DND-41 (cell line): ENCODE data around the gene DENND1A.

ENCODE experiments used
- ATAC-seq: fragments of 200-7000 bp; cut with Tn5 transposase; 3 replicates; pipeline ENCODE4 v1.9.1; 2021; ENCODE audit warnings: low read depth; ENCODE audit not compliant: insufficient read depth
- DNase-seq: peaks from one replicate; pipeline ENCODE4 v3.0.0-alpha.2; 2020
- H2AFZ ChIP-seq: 2 replicates; pipeline ENCODE4 v1.6.0; 2012; ENCODE audit warnings: low read depth, low read length
- H3K27ac ChIP-seq: 2 replicates; pipeline ENCODE4 v1.5.1; 2012; ENCODE audit warnings: low read length, inconsistent platforms
- H3K27me3 ChIP-seq: fragments of 200-600 bp; sonication (generic); 2 replicates; pipeline ENCODE4 v1.6.0; 2012; ENCODE audit warnings: low read length, mild to moderate bottlenecking, inconsistent platforms; ENCODE audit not compliant: insufficient read depth, poor library complexity
- H3K36me3 ChIP-seq: 2 replicates; pipeline ENCODE4 v1.5.1; 2012; ENCODE audit warnings: low read length, inconsistent platforms; ENCODE audit not compliant: insufficient read depth
- H3K4me1 ChIP-seq: 2 replicates; pipeline ENCODE4 v1.5.1; 2012; ENCODE audit warnings: mild to moderate bottlenecking, low read length; ENCODE audit not compliant: insufficient read depth
- H3K4me2 ChIP-seq: 2 replicates; pipeline ENCODE4 v1.6.0; 2012; ENCODE audit warnings: mild to moderate bottlenecking, moderate library complexity, low read length, inconsistent platforms; ENCODE audit not compliant: insufficient read depth
- H3K4me3 ChIP-seq, 2 experiments: fragments of 200-600 bp in 1 of 2; shearing (Covaris generic) in 1 of 2; 2 replicates each; pipeline ENCODE4 v1.5.1; 2012 to 2016; ENCODE audit warnings: inconsistent platforms in 2 of 2, low read length in 2 of 2, mild to moderate bottlenecking in 2 of 2, low read depth in 1 of 2, moderate library complexity in 1 of 2
- H3K79me2 ChIP-seq: 2 replicates; pipeline ENCODE4 v1.6.0; 2012; ENCODE audit warnings: low read length, inconsistent platforms; ENCODE audit not compliant: insufficient read depth
- H3K9ac ChIP-seq: 2 replicates; pipeline ENCODE4 v1.6.0; 2012; ENCODE audit warnings: low read depth, mild to moderate bottlenecking, inconsistent platforms, low read length, moderate library complexity
- H3K9me3 ChIP-seq: 2 replicates; pipeline ENCODE4 v1.5.1; 2012; ENCODE audit warnings: low read length, moderate library complexity, mild to moderate bottlenecking, inconsistent platforms; ENCODE audit not compliant: insufficient read depth, severe bottlenecking
- H4K20me1 ChIP-seq: 2 replicates; pipeline ENCODE4 v1.6.0; 2012; ENCODE audit warnings: low read length; ENCODE audit not compliant: insufficient read depth
- EZH2 ChIP-seq: IDR thresholded peaks from 3 replicates; pipeline ENCODE4 v1.6.1; 2012; ENCODE audit warnings: borderline replicate concordance, low read depth, mild to moderate bottlenecking, moderate library complexity, low read length, inconsistent platforms; ENCODE audit not compliant: severe bottlenecking
- TF ChIP-seq, protein P1 (sequence below): IDR thresholded peaks from 2 replicates; pipeline ENCODE4 v1.5.1; 2012; ENCODE audit warnings: borderline replicate concordance, low read length, moderate library complexity, mild to moderate bottlenecking; ENCODE audit not compliant: poor library complexity, severe bottlenecking; ENCODE audit errors: extremely low read depth

Gene DENND1A

DNA sequence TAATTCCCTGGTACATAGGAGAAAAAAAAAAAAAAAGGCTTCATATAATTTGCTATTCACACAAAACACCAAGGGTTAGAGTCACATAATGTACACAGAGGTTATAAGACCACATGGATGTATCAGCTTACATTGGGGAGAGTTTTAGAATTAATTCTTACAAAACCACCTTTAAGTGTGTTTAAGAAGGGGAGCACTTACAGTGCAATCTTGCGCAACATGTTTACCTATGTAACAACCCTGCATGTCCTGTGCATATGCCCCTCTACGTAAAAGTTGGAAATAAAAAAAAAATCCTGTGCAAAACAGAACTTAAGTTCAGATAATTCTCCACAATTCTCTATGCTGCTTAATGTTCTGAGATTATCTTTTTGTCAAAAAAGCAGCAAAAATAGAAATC is 190.0 kb downstream of the DENND1A start:
- Histone ChIP-seq H3K4me2 (no peak overlapping the region), H3K79me2 (no peaks in the 10 kb centered on the region), H3K27ac (no peak overlapping the region), H3K4me1 (no peaks in the 10 kb centered on the region), H4K20me1 (no peaks in the 10 kb centered on the region), H3K9me3 (no peaks in the 10 kb centered on the region), H3K4me3 (no peak overlapping the region), H3K36me3 (no peaks in the 10 kb centered on the region), H2AFZ (no peak overlapping the region), H3K9ac (no peak overlapping the region), H3K27me3 (no peaks in the 10 kb centered on the region)
- ATAC-seq, result no peak
- DNase-seq, result no peak
- TF ChIP-seq, protein P1, sequence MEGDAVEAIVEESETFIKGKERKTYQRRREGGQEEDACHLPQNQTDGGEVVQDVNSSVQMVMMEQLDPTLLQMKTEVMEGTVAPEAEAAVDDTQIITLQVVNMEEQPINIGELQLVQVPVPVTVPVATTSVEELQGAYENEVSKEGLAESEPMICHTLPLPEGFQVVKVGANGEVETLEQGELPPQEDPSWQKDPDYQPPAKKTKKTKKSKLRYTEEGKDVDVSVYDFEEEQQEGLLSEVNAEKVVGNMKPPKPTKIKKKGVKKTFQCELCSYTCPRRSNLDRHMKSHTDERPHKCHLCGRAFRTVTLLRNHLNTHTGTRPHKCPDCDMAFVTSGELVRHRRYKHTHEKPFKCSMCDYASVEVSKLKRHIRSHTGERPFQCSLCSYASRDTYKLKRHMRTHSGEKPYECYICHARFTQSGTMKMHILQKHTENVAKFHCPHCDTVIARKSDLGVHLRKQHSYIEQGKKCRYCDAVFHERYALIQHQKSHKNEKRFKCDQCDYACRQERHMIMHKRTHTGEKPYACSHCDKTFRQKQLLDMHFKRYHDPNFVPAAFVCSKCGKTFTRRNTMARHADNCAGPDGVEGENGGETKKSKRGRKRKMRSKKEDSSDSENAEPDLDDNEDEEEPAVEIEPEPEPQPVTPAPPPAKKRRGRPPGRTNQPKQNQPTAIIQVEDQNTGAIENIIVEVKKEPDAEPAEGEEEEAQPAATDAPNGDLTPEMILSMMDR, result no peak
- TF ChIP-seq EZH2, result no peak

DNA sequence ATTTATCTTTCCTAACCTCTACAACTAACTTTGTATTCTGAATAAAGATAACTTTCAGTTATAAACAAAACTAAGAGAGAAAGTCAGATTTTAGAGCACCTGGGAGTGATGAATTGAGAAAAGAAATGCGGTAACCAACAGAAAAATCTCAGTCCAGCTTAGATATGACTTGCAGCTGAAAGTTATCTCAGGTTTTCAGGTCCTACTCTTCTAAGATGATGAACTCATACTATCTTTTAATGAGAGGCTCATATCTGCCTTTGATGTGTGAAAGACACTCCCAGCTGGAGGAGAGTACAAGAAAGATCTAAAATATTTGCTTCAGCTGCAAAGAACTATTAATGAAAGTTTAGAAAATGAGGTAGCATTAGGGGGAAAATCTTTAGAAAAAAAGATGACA is 190.5 kb downstream of the DENND1A start:
- TF ChIP-seq, protein P1, result no peak
- Histone ChIP-seq H3K4me2 (no peak overlapping the region), H3K27me3 (no peaks in the 10 kb centered on the region), H3K4me1 (no peaks in the 10 kb centered on the region), H3K36me3 (no peaks in the 10 kb centered on the region), H3K9ac (no peak overlapping the region), H3K4me3 (no peak overlapping the region), H3K79me2 (no peaks in the 10 kb centered on the region), H3K27ac (no peak overlapping the region), H2AFZ (no peak overlapping the region), H4K20me1 (no peaks in the 10 kb centered on the region), H3K9me3 (no peaks in the 10 kb centered on the region)
- ATAC-seq (no peak), DNase-seq (no peak)

DNA sequence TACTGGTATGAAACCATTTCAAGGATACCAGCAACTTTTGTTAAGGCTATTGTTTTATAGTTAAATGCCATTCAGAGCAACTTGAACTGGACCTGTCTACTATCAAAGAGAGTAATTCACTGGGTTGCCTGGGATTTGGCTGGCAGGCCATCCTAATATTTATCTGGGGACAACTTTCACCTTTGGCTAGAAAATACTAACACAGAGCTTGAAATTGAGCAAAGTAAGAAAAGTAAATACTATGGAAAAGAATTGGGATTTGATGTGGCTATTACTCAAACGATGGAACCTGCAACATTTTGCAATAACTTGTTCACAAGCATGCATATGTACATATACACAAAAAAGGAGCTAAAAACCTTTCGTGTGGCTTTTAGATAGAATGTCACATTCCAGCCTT is 191.3 kb downstream of the DENND1A start:
- no peak for DNase-seq

More for the DNA sequence above, 191.3 kb downstream of the DENND1A start:
- no peak overlapping the region for H3K9ac ChIP-seq
- no peak overlapping the region for H3K27ac ChIP-seq
- H3K79me2 ChIP-seq, result no peaks in the 10 kb centered on the region
- ATAC-seq, result no peak
- no peak overlapping the region for H2AFZ ChIP-seq
- no peaks in the 10 kb centered on the region for H3K27me3 ChIP-seq
- no peak for TF ChIP-seq EZH2
- TF ChIP-seq, protein P1, result no peak
- no peak overlapping the region for H3K4me3 ChIP-seq
- H3K9me3 ChIP-seq, result no peaks in the 10 kb centered on the region
- H4K20me1 ChIP-seq, result no peaks in the 10 kb centered on the region
- H3K4me2 ChIP-seq, result no peak overlapping the region
- H3K4me1 ChIP-seq, result no peaks in the 10 kb centered on the region
- H3K36me3 ChIP-seq, result no peaks in the 10 kb centered on the region
